ENCODE measurements around the gene LGALS3BP.
A peak's percentile ranks its signal among the peaks of the same experiment; 100 is the strongest.
"Not testable (repeated sequence)": the region's sequence is repeated elsewhere in the genome, so short reads cannot be mapped to it uniquely, and the experiment has no call there.

Gene LGALS3BP

DNA sequence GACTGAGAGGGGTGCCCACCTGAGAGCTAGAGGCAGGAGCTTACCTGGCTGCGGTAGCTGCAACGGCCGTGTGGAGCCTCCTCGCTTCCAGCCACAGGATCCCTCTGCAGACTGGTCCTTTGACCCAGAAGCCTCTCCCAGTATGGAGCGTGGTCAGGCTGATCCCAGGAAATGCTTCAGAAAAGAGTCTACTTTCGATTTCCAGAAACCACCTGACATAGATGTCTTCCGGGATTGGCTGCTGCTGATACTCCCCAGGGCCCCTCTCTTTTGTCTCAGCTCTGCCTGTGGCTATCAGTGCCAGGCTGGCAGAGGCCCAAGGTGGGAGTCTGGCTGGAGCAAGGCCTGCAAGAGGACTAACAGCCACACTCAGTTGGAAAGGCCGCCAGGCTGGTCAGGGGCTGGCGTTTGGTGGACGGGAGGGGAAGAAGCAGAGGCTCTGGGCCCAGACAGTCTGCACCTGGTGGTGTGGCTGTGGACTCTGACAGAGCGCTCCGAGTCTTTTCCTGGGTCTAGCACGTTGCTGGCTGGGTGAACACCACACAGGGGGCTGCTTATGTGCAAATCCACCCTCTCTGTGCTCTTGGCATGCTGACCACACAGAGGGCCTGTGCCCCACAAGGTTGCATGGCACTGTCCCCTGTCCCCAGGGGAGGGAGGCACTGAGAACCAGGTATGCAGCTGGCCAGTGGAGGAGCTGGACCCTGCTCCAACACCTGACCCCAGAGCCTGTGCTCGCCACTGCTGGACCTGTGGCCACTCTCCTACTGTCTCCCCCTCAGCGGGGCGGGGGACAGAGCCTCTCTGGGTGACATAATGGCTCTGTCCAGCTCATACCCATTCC is at the start of gene LGALS3BP:
Gene LGALS3BP (minus strand): TSS at position 144 of the 844 bp plus-strand sequence. CDS start 2,732 bp downstream, outside the sequence.
- peak; percentile 69 for DNase-seq

GRCh38 chr17:79028496-79029326 is 49.0 kb upstream of the LGALS3BP start:
- DNase-seq = no peak

- no peak for DNase-seq
Measured at GRCh38 chr17:79027925-79028491, 48.3 kb upstream of the LGALS3BP start.

- no peak for DNase-seq
Measured at GRCh38 chr17:79027274-79027924, 47.7 kb upstream of the LGALS3BP start.

GRCh38 chr17:79026376-79027273 is 46.9 kb upstream of the LGALS3BP start:
- DNase-seq = no peak

DNA sequence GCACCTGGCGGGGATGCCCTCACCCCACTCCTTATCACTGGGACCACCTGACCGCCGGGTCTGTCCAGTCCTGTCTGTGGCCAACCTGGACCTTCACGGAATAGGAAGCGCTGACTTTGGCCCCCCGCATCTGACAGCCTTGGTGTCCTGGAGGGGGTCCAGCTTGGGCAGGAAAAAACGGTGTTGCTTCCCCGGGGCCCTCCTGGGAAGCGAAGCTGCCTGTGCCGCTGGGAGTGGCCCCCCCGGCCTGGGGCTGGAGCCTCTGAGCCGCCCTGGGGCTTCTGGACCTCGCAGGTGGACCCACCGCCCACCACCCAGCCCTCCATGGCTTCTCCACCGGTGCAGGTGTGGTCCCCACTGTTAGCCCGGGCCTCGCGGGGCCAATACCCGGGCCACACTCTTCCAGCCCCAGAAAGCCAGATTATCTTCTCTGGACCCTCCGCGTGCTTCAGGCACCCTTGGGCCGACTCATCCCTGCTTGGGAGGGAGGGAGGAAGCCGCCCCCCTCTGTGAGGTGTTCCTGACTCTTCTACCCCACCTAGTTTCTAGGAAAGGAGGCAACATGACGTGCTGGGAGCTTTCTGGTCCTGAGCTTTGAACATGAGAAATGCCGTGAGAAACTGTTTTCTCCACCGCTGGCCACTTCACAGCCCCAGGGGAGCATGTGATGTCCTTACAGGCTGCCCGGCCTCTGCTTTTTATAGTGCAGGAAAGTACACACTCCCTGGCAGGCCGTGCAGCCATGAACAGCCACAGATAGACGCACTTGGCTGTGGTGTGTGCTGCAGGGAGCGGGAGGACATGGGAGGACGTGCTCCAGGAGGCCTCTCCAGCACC is 45.4 kb upstream of the LGALS3BP start:
- DNase-seq = no peak

GRCh38 chr17:79023886-79024771 is 44.4 kb upstream of the LGALS3BP start, which contains the start of gene C1QTNF1:
Gene C1QTNF1, plus strand, starts transcription at chr17:79024169. Its CDS starts 19,800 bp downstream, at chr17:79043969.
- DNase-seq = no peak

GRCh38 chr17:79023180-79023705 is 43.5 kb upstream of the LGALS3BP start:
- DNase-seq = no peak

DNA sequence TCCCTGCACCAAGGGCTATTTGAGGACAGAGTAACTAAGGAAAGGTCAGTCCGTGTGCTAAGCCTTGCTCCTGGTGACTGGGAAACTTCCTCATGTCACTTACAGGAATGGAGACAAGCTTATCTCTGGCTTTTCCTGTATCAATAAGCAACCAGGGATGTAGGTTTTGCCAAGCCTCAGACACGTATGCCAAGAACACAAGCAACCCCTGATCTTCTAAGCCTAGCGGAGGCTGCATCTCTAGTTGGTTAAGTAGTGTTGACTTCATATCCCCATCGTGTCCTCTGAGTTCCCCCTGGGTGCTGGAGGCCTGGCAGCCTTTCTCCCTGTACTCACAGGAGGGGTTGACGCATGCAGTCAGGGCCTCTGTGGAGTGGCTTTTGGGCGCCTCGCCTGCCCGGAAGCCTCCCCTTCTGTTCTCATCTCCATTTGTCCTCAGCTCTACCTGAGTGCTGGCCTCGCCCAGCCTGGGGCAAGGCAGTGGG is 42.8 kb upstream of the LGALS3BP start:
- no peak for DNase-seq

DNA sequence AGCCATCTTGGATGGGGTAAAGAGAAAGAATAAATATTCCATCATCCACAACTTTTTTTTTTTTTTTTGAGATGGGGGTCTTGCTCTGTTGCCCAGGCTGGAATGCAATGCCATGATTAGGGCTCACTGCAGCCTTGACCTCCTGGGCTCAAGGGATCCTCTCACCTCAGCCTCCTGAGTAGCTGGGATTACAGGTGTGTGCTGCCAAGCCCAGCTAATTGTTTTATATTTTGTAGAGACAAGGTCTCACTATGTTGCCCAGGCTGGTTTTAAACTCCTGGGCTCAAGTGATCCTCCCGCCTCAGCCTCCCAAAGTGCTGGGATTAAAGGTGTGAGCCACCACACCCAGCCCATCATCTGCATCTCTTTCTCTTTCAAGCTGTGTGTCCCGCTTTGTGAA is 42.2 kb upstream of the LGALS3BP start:
- DNase-seq = not testable (repeated sequence)

GRCh38 chr17:79020631-79021301 is 41.0 kb upstream of the LGALS3BP start:
- no peak for DNase-seq

DNA sequence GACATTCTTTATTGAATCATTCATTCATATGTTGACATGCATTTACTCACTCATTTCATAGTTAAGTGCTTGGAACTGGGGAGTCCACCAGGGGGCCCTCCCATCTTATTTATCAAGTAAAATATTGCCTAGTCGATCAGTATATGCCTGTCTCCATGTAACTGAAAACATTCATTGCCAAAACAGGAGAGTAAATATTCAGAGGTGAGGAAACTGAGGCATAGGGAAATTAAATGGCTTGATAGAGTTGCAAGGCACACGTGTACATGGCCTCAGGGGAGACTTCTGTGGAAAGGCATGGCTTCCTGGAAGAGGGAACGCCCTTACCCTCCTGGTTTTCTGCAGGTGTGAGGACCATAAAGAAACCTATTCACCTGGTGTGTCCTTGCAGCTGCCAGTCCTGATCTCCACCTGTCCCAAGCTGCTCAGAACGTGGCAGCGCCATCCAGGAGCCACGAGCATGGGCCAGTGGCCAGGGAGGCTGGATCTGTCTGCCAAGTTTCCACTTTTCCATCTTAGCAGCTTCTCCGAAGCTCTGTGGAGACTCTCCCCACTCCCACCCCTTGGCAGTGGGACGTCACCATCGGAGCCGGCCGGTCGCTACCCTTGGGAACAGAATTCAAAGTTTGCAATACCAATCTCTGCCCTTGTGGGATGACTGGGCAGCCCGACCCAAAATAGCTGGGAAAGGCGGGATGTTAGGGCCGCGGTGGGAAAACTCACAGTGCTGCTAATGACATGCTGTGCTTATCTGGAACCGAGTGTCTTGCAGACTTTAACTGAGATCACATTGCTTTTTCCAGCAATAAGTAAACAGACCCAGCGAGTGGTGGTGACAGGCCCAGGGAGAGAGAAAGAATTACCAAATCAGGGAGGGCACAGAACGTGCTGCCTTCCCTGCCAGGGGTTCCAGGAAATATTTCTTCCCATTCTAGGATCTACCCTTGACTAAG is 40.2 kb upstream of the LGALS3BP start:
- no peak for DNase-seq

DNA sequence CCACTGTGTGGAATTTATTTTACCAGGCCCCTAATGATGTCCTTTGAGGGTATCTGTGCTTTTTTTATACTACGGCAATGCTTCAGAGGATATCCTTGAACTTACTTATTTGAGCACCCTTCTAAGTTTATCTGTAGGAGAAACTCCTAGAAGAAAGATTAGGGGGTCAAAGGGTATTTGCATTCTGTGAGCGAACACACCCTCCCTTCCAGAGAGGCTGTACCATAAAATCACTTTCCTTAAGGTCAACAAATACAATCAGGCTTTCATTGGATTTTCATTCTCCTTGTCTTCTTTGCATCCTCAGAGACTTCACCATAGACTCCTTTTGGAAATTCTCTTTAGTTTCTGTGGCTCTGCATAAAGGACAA is 39.5 kb upstream of the LGALS3BP start:
- DNase-seq = no peak

- no peak for DNase-seq
Measured at GRCh38 chr17:79018370-79018695, 38.6 kb upstream of the LGALS3BP start.

- DNase-seq = no peak
Measured at GRCh38 chr17:79017546-79018369, 38.0 kb upstream of the LGALS3BP start.

DNA sequence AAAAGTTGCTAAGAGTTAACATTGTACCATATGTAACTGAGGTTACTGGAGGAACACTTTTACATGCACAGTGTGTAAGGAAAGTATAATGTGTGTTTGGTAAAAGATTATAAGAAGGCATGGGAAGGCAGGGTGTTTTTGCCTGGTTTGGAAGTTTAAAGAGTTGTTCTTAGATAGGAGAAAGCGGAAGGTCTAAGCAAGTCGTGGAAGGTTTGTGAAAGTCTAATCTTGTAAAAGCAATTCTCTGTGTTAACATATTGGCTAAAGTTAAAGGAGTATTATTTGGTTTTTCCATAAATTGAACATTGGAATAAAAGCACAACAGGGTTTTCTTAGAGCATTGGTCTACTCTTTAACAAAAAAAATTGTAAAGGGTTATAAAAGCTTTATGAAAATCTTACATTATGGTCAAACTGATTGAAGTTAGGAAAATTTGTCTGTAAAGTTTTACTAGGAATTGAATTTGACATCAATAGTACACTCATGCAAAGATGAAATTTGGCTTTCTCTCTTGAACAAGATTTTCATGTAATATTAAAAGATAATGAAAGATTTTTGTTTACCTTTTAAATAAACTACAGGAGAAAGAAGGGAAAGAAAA is 34.5 kb upstream of the LGALS3BP start:
- no peak for DNase-seq

All from GOT3 (cell line).